Parathyroid adenoma (tissue), 2 donors: Measurements from ENCODE around the gene AIFM2.

Experiments used
- H2AFZ ChIP-seq: fragments of 300-600 bp; sonication (generic); one replicate; pipeline ENCODE4 v1.7.0; 2017; ENCODE audit warnings: antibody characterized with exemption, mild to moderate bottlenecking
- H3K27ac ChIP-seq: fragments of 300-600 bp; sonication (generic); one replicate; pipeline ENCODE4 v1.7.0; 2017
- H3K27me3 ChIP-seq: fragments of 300-600 bp; sonication (generic); one replicate; pipeline ENCODE4 v1.7.0; 2017; ENCODE audit warnings: low read length; ENCODE audit not compliant: control insufficient read depth, insufficient read depth
- H3K36me3 ChIP-seq: fragments of 300-600 bp; sonication (generic); one replicate; pipeline ENCODE4 v1.7.0; 2017; ENCODE audit warnings: low read length; ENCODE audit not compliant: control insufficient read depth, insufficient read depth
- H3K4me1 ChIP-seq: fragments of 300-600 bp; sonication (generic); one replicate; pipeline ENCODE4 v1.7.0; 2017; ENCODE audit warnings: control low read depth
- H3K4me2 ChIP-seq: fragments of 300-600 bp; sonication (generic); one replicate; pipeline ENCODE4 v1.7.0; 2017; ENCODE audit warnings: low read length
- H3K4me3 ChIP-seq: fragments of 300-600 bp; sonication (generic); one replicate; pipeline ENCODE4 v1.7.0; 2017; ENCODE audit warnings: low read depth, low read length
- H3K79me2 ChIP-seq: fragments of 300-600 bp; sonication (generic); one replicate; pipeline ENCODE4 v1.7.0; 2017; ENCODE audit warnings: control low read depth
- H3K9ac ChIP-seq: fragments of 300-600 bp; sonication (generic); one replicate; pipeline ENCODE4 v1.7.0; 2017; ENCODE audit warnings: mild to moderate bottlenecking
- H3K9me3 ChIP-seq: fragments of 300-600 bp; sonication (generic); one replicate; pipeline ENCODE4 v1.7.0; 2017; ENCODE audit warnings: low read length; ENCODE audit not compliant: control insufficient read depth
- TF ChIP-seq, protein P1 (sequence below): fragments of 300-600 bp; sonication (generic); IDR thresholded peaks from one replicate; pipeline ENCODE4 v1.7.0; 2017; ENCODE audit warnings: antibody characterized with exemption, mild to moderate bottlenecking
- donor health status: primary hyperparathyroidism.

Gene AIFM2

GRCh38 chr10:70135046-70135445 is 2.4 kb upstream of the AIFM2 start:
- H3K36me3 ChIP-seq, result no peaks in the 10 kb centered on the region
- no peaks in the 10 kb centered on the region for H3K4me1 ChIP-seq
- no peak overlapping the region for H3K4me3 ChIP-seq
- H3K9ac ChIP-seq, result no peak overlapping the region
- H3K4me2 ChIP-seq, result no peak overlapping the region
- TF ChIP-seq, protein P1, sequence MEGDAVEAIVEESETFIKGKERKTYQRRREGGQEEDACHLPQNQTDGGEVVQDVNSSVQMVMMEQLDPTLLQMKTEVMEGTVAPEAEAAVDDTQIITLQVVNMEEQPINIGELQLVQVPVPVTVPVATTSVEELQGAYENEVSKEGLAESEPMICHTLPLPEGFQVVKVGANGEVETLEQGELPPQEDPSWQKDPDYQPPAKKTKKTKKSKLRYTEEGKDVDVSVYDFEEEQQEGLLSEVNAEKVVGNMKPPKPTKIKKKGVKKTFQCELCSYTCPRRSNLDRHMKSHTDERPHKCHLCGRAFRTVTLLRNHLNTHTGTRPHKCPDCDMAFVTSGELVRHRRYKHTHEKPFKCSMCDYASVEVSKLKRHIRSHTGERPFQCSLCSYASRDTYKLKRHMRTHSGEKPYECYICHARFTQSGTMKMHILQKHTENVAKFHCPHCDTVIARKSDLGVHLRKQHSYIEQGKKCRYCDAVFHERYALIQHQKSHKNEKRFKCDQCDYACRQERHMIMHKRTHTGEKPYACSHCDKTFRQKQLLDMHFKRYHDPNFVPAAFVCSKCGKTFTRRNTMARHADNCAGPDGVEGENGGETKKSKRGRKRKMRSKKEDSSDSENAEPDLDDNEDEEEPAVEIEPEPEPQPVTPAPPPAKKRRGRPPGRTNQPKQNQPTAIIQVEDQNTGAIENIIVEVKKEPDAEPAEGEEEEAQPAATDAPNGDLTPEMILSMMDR, result no peak
- no peak overlapping the region for H3K27ac ChIP-seq
- peaks cover 3% of the 10 kb centered on the region for H3K79me2 ChIP-seq
- H3K9me3 ChIP-seq, result no peaks in the 10 kb centered on the region
- no peak overlapping the region for H2AFZ ChIP-seq
- H3K27me3 ChIP-seq, result no peaks in the 10 kb centered on the region

DNA sequence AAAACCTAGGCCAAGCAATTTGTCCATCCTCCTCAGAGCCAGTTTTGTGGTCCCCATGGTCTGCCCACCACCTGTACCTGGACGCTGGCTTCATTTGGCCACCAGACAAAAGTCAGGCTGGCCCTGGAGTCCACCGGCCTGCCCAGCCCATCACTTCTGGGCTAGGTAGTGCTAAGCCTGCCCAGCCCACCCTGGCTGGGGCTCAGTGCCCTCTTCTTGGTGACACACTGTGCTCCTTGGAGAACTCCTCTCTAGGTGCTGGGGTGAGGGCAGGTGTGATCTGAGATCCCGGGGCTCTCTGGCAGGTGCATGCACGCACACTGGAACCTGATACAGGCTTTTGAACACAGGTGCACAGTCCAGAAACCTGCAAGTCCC is 1.1 kb downstream of the AIFM2 start:
- Histone ChIP-seq H3K27ac (no peak overlapping the region), H3K4me3 (no peak overlapping the region), H2AFZ (no peak overlapping the region), H3K4me2 (no peak overlapping the region), H3K36me3 (no peaks in the 10 kb centered on the region), H3K4me1 (no peaks in the 10 kb centered on the region), H3K9ac (no peak overlapping the region), H3K9me3 (no peaks in the 10 kb centered on the region), H3K27me3 (no peaks in the 10 kb centered on the region), H3K79me2 (no peaks in the 10 kb centered on the region)
- TF ChIP-seq, protein P1, result no peak

- no peaks in the 10 kb centered on the region for H3K36me3 ChIP-seq
- no peak overlapping the region for H3K27ac ChIP-seq
- no peak overlapping the region for H3K9ac ChIP-seq
- no peaks in the 10 kb centered on the region for H3K27me3 ChIP-seq
- TF ChIP-seq, protein P1, result no peak
- H3K9me3 ChIP-seq, result no peaks in the 10 kb centered on the region
- no peak overlapping the region for H3K4me3 ChIP-seq
- no peak overlapping the region for H2AFZ ChIP-seq
- H3K4me2 ChIP-seq, result no peak overlapping the region
- H3K4me1 ChIP-seq, result no peaks in the 10 kb centered on the region
- H3K79me2 ChIP-seq, result no peaks in the 10 kb centered on the region
These were observed 1.6 kb downstream of the AIFM2 start for GRCh38 chr10:70130878-70131559.

DNA sequence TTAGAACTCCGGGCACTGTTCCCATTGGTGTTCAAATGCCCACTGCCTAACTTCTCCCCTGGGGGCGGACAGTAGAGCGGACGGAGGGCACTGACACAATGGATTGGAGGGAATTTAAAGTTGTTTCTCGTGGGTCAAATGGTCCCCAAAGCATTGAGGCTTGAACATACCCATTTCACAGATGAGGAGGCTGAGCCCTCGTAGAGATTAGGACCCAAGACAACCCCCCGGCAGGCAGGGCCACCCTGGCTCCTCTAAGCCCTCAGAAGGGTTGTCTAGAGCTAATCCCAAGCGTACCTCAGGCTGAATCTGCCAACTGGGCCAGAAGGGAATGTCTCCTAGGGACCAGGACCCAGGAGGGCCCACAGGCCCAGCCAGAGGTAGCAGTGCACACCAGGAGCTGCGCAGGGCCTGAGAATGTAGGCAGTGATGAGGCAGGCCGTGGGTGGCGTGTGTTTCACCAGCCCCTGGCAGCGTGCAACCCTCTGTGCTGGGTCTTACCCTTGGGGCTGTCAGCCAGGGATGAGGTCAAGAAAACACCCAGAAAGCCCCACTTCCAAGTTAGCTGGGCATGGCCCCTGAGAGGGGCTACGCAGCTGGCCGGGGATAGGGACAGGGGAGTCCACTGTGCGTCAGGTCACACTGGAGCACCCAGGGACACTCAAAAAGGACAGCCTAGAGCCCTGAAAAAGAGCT is 5.8 kb downstream of the AIFM2 start:
- TF ChIP-seq, protein P1, result no peak
- H3K27ac ChIP-seq, result no peak overlapping the region
- H3K36me3 ChIP-seq, result no peaks in the 10 kb centered on the region
- H3K4me1 ChIP-seq, result no peaks in the 10 kb centered on the region
- no peaks in the 10 kb centered on the region for H3K9me3 ChIP-seq
- no peak overlapping the region for H3K9ac ChIP-seq
- H3K4me2 ChIP-seq, result no peak overlapping the region
- H2AFZ ChIP-seq, result no peak overlapping the region
- no peaks in the 10 kb centered on the region for H3K79me2 ChIP-seq
- H3K4me3 ChIP-seq, result no peak overlapping the region
- H3K27me3 ChIP-seq, result no peaks in the 10 kb centered on the region
